ENCODE measurements around the gene CTXN1.

- TF ChIP-seq CTCF (conservative IDR thresholded peaks at IDR 0.05) (peak; percentile 99), EZH2 (IDR thresholded peaks at IDR 0.05; ENCODE audit: low read depth) (no peak)
These were observed 18.3 kb upstream of the CTXN1 start for GRCh38 chr19:7944177-7944761.
